CD8-positive, alpha-beta memory T cell (primary cell): ENCODE results near the gene RGS14. TPM values are rescaled to one million over a fixed set of nuclear protein-coding genes. Genes with fewer than 3 reads are reported as not detected.
A peak's percentile ranks its signal among the peaks of the same experiment; 100 is the strongest.
"Not testable (repeated sequence)": the region's sequence is repeated elsewhere in the genome, so short reads cannot be mapped to it uniquely, and the experiment has no call there.

ENCODE experiments used
- CTCF ChIA-PET: fragments of 350-600 bp; sonication (Branson Sonifier 250); formaldehyde crosslinking; loops from one replicate; lab custom pipeline; 2021; ENCODE audit warnings: antibody characterized with exemption; lab: Charles Lee
- POLR2A ChIA-PET: fragments of 350-600 bp; sonication (Branson Sonifier 250); formaldehyde crosslinking; loops from one replicate; lab custom pipeline; 2021; ENCODE audit warnings: antibody characterized with exemption; lab: Charles Lee
- DNase-seq, 5 donors: peaks; one replicate each; pipeline versions ENCODE4 v3.0.0 to v3.0.0-alpha.2; 2020 to 2022; ENCODE audit warnings: mixed read lengths in 1 of 5
- H3K27ac ChIP-seq: one replicate; pipeline ENCODE4 v1.7.0; 2013; ENCODE audit warnings: low read depth, mild to moderate bottlenecking, low read length, moderate library complexity
- H3K27me3 ChIP-seq: 2 replicates; pipeline ENCODE4 v1.7.0; 2013; ENCODE audit warnings: low read length, mild to moderate bottlenecking; ENCODE audit not compliant: insufficient read depth, poor library complexity, severe bottlenecking
- H3K36me3 ChIP-seq: 2 replicates; pipeline ENCODE4 v1.7.0; 2013; ENCODE audit warnings: mild to moderate bottlenecking, low read length, moderate library complexity; ENCODE audit not compliant: insufficient read depth
- H3K4me1 ChIP-seq: 2 replicates; pipeline ENCODE4 v1.7.0; 2013; ENCODE audit warnings: mild to moderate bottlenecking, low read length, moderate library complexity; ENCODE audit not compliant: insufficient read depth
- H3K4me3 ChIP-seq: 2 replicates; pipeline ENCODE4 v1.7.0; 2013; ENCODE audit warnings: mild to moderate bottlenecking, low read length
- H3K9me3 ChIP-seq: 2 replicates; pipeline ENCODE4 v1.7.0; 2013; ENCODE audit warnings: mild to moderate bottlenecking, low read length
- H3K27ac Mint-ChIP-seq, 8 donors: one replicate each; pipeline ENCODE4 v1.8.0; 2020 to 2021; ENCODE audit warnings: mixed read lengths in 8 of 8, mild to moderate bottlenecking in 6 of 8, inconsistent platforms in 3 of 8, moderate library complexity in 3 of 8
- H3K27me3 Mint-ChIP-seq, 2 donors: one replicate each; pipeline ENCODE4 v1.8.0; 2020 to 2021; ENCODE audit warnings: mixed read lengths in 2 of 2, mild to moderate bottlenecking in 1 of 2, moderate library complexity in 1 of 2
- H3K36me3 Mint-ChIP-seq, 3 donors: one replicate each; pipeline ENCODE4 v1.8.0; 2020 to 2021; ENCODE audit warnings: mixed read lengths in 3 of 3, inconsistent platforms in 1 of 3, mild to moderate bottlenecking in 1 of 3
- H3K4me1 Mint-ChIP-seq, 3 donors: one replicate each; pipeline ENCODE4 v1.8.0; 2020 to 2021; ENCODE audit warnings: mixed read lengths in 3 of 3, inconsistent platforms in 1 of 3, mild to moderate bottlenecking in 1 of 3
- H3K4me3 Mint-ChIP-seq, 7 donors: one replicate each; pipeline ENCODE4 v1.8.0; 2020 to 2021; ENCODE audit warnings: mixed read lengths in 7 of 7, mild to moderate bottlenecking in 6 of 7, moderate library complexity in 4 of 7, inconsistent platforms in 2 of 7
- H3K9me3 Mint-ChIP-seq, 5 donors: one replicate each; pipeline ENCODE4 v1.8.0; 2020 to 2022; ENCODE audit warnings: mixed read lengths in 5 of 5, mild to moderate bottlenecking in 3 of 5, moderate library complexity in 2 of 5, inconsistent platforms in 1 of 5
- polyA plus RNA-seq: library from polyadenylated mRNA; unstranded; fragments of 300-500 nt; fragmentation: Illumina TruSeq; gene quantifications from one replicate; pipeline ENCODE4 v1.2.3, GENCODE V29; 2021
- total RNA-seq, 2 experiments: library from RNA; stranded (reverse); gene quantifications; one replicate each; pipeline ENCODE4 v1.2.3, GENCODE V29; 2021

Gene RGS14
- total and polyA plus RNA-seq, 3 experiments from 2014 or later = 60.5 to 83.5 (median 61.9) TPM

DNA sequence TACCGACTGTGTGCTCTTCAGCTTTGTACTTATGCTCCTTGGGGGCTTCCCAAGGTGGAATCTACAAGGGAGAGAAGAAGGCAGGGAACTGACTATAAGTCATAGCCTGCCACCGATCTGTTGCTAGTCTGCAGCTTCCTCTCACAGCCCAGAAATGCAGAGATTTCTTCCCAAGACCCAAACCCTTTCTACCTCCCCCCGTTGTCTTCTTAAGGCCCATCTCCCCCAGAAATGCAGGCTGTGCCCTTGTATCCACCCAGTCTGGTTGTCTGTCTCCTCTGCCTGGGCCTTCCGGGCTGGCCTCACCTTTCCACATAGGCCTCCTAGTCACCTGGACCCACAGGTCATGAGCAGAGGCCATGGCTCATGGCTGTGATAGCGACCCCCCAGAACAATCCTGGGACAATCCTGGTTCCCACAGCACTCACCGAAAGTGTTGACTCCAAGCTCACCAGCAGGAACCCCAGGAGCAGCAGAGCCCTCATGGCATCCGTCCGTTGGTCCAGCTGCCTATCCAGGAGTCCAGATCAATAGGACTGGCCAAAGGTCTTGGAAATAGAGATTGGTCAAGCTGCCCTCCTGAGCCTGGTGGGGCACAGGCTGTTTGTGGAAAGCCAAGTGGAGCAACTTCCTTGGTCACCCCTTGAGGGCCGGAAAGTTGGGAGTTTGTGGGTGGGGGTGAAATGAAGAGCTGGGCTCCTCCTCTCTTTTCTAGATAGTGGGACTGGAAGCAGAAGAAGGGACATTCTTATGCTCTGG is 51.5 kb downstream of the RGS14 start, which contains the start of gene F12:
F12 (minus strand) TSS at position 522 of the 759 bp plus-strand sequence; CDS start at position 485, 37 bp downstream.
- H3K27ac Mint-ChIP-seq = peak within 1 kb of the TSS in 5 of 8 donors; percentile 10 to 81 (median 40)
- H3K4me1 ChIP-seq = peaks cover 45% of the 10 kb centered on the region

DNA sequence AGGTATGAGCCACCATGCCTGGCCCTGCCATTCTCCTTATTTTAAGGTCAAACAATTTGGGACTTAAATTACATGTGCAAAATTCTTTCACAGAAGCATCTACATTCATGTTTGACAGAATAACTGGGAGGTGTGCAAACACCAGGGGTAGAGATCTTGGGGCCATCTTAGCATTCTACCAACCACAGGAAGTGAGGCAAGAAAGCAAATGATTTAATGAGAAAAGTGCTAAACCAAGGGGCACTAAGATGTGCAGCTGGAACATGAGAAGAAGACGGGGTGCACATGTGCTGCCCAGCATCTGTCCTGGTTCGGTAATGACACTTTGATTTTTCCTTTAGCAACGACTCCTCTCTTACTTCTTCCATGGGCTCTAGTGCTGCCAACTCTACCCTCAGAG is 52.9 kb downstream of the RGS14 start:
- H3K4me1 ChIP-seq = peaks cover 40% of the 10 kb centered on the region
- H3K9me3 ChIP-seq = no peaks in the 10 kb centered on the region
- H3K27ac Mint-ChIP-seq = peak overlapping the region in 7 of 8 donors; percentile 15 to 94 (median 80)
- no peak overlapping the region for H3K4me3 ChIP-seq
- H3K9me3 Mint-ChIP-seq = no peaks in the 10 kb centered on the region
- H3K4me3 Mint-ChIP-seq = peak overlapping the region in 6 of 7 donors; percentile 2 to 65 (median 8)
- no peaks in the 10 kb centered on the region for H3K36me3 Mint-ChIP-seq
- POLR2A ChIA-PET = interaction anchor here (0.6 to 1.3 kb wide), 3 partner anchors 15 to 37 kb away, joined by 3 to 8 read pairs (median 3); partner anchors contain the start of gene GRK6
- peaks cover 0 to 1% of the 10 kb centered on the region in 2 donors for H3K27me3 Mint-ChIP-seq
- H3K36me3 ChIP-seq = no peaks in the 10 kb centered on the region
- peaks cover 30 to 61% (median 43%) of the 10 kb centered on the region in 3 donors for H3K4me1 Mint-ChIP-seq
- CTCF ChIA-PET = interaction anchor here (1.3 to 12.4 kb wide), 4 partner anchors 15 to 44 kb away, joined by 3 to 307 read pairs (median 5); partner anchors contain the start of genes GRK6 and PRR7
- no peaks in the 10 kb centered on the region for H3K27me3 ChIP-seq
- DNase-seq = no peak
- no peak overlapping the region for H3K27ac ChIP-seq

More for the DNA sequence above, 51.5 kb downstream of the RGS14 start, which contains the start of gene F12:
- ChIA-PET POLR2A (interaction anchor here (0.7 to 1.7 kb wide), 6 partner anchors 18 to 67 kb away, joined by 3 to 7 read pairs (median 3); partner anchors contain the start of gene GRK6), CTCF (interaction anchor here (1.0 to 12.4 kb wide), 11 partner anchors 15 to 92 kb away, joined by 3 to 307 read pairs (median 5); partner anchors contain the start of genes GRK6 and PRR7)
- peak within 1 kb of the TSS in 6 of 7 donors; percentile 2 to 54 (median 8) for H3K4me3 Mint-ChIP-seq
- Histone ChIP-seq H3K9me3 (no peaks in the 10 kb centered on the region), H3K4me3 (no peak within 1 kb of the TSS), H3K27me3 (no peaks in the 10 kb centered on the region), H3K36me3 (no peaks in the 10 kb centered on the region), H3K27ac (no peak within 1 kb of the TSS)
- H3K4me1 Mint-ChIP-seq = peaks cover 37 to 67% (median 44%) of the 10 kb centered on the region in 3 donors
- H3K36me3 Mint-ChIP-seq = no peaks in the 10 kb centered on the region
- no peak for DNase-seq
- peaks cover 0 to 1% of the 10 kb centered on the region in 2 donors for H3K27me3 Mint-ChIP-seq
- no peaks in the 10 kb centered on the region for H3K9me3 Mint-ChIP-seq

DNA sequence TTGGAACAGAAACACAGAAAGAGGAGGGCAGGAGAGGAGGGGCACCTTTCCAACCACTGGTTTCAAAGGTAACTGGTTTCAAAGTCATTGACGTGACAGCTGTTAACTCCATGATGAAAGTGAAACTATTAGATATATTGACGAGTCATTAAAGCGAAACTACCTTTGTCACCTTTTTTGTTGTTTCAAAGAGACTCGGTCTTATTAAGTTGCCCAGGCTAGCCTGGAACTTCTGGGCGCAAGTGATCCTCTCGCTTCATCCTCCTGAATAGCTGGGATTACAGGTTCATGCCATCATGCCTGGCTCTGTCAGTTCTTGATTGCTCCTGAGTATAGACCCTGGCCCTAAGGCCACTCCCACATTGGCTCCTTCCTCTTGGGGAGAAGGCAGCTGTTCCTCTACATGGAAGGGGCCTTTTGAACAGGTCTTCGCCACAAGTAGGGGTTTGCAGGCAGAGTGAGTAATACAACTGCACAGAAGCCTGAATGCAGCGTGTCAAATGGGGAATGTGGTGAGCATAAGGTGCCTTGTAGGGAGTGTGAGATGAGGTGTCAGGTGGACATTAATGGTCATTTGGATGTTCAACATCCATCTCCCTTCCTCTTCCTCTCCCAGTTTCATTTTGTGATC is 55.0 kb downstream of the RGS14 start:
- peak in 1 of 5 donors; percentile 56 for DNase-seq
- H3K9me3 Mint-ChIP-seq = no peaks in the 10 kb centered on the region
- CTCF ChIA-PET = interaction anchor here (0.7 to 7.6 kb wide), 10 partner anchors 8 to 94 kb away, joined by 3 to 90 read pairs (median 3); no protein-coding TSS in a partner anchor
- H3K4me3 Mint-ChIP-seq = peak overlapping the region; percentile 61 to 83 (median 74)
- Histone ChIP-seq H3K4me3 (peak overlapping the region; percentile 41), H3K9me3 (no peaks in the 10 kb centered on the region), H3K27me3 (no peaks in the 10 kb centered on the region), H3K4me1 (peaks cover 43% of the 10 kb centered on the region), H3K36me3 (no peaks in the 10 kb centered on the region), H3K27ac (peak overlapping the region; percentile 12)
- H3K27me3 Mint-ChIP-seq = no peaks in the 10 kb centered on the region
- peaks cover 25 to 58% (median 49%) of the 10 kb centered on the region in 3 donors for H3K4me1 Mint-ChIP-seq
- no peaks in the 10 kb centered on the region for H3K36me3 Mint-ChIP-seq
- POLR2A ChIA-PET = interaction anchor here (0.7 to 1.7 kb wide), 5 partner anchors 9 to 23 kb away, joined by 3 to 10 read pairs (median 6); partner anchors contain the start of gene GRK6
- peak overlapping the region; percentile 77 to 93 (median 90) for H3K27ac Mint-ChIP-seq

DNA sequence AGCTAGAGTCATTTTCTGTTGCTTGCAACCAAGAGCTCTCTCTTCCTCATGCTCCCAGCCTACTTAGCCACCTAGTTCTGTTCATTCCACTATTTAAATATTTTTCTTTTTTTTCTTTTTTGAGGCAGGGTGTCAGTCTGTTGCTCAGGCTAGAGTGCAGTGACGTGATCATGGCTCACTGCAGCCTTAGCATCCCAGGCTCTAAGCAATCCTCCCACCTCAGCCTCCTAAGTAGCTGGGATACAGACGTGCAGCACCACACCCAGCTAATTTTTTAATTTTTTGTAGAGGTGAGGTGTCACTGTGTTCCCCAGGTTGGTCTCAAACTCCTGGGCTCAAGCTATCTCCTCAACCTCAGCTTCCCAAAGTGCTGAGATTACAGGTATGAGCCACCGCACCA is 56.8 kb downstream of the RGS14 start:
- no peaks in the 10 kb centered on the region for H3K9me3 ChIP-seq
- POLR2A ChIA-PET = interaction anchor here (1.0 to 1.7 kb wide), 2 partner anchors 11 to 12 kb away, joined by 3 to 7 read pairs; no protein-coding TSS in a partner anchor
- no peak for DNase-seq
- Mint-ChIP-seq H3K4me1 (peaks cover 25 to 56% (median 49%) of the 10 kb centered on the region in 3 donors), H3K36me3 (no peaks in the 10 kb centered on the region), H3K4me3 (no peak overlapping the region), H3K27me3 (no peaks in the 10 kb centered on the region), H3K9me3 (no peaks in the 10 kb centered on the region), H3K27ac (peak overlapping the region in 3 of 8 donors; percentile 17 to 54 (median 50))
- no peaks in the 10 kb centered on the region for H3K27me3 ChIP-seq
- H3K27ac ChIP-seq = no peak overlapping the region
- CTCF ChIA-PET = interaction anchor here (0.6 to 7.6 kb wide), 10 partner anchors 10 to 105 kb away, joined by 3 to 90 read pairs (median 4); partner anchors contain the start of genes GRK6 and PDLIM7
- H3K4me1 ChIP-seq = peaks cover 43% of the 10 kb centered on the region
- H3K4me3 ChIP-seq = no peak overlapping the region
- no peaks in the 10 kb centered on the region for H3K36me3 ChIP-seq

DNA sequence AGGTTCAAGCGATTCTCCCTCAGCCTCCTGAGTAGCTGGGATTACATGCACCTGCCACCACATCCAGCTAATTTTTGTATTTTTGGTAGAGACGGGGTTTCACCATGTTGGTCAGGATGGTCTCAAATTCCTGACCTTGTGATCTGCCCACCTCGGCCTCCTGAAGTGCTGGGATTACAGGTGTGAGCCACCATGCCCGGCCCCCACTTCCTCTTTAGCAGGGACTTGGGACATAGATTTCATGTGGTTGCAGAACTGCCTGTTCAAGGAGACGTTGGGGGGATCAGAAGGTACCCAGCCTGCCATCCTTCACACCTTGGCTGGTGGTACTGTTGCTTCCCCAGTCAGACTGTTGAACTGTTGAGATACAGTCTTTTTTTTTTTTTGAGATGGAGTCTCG is 59.4 kb downstream of the RGS14 start:
- H3K9me3 Mint-ChIP-seq, H3K27me3 Mint-ChIP-seq, H3K36me3 Mint-ChIP-seq, H3K36me3 ChIP-seq, DNase-seq, H3K27me3 ChIP-seq, H3K4me3 Mint-ChIP-seq, H3K9me3 ChIP-seq, H3K4me3 ChIP-seq, H3K27ac ChIP-seq: not testable (repeated sequence)
- ChIA-PET POLR2A (interaction anchor here (1.9 kb wide), 1 partner anchor 15 kb away, joined by 5 read pairs; no protein-coding TSS in a partner anchor), CTCF (interaction anchor here (7.6 kb wide), 1 partner anchor 13 kb away, joined by 90 read pairs; no protein-coding TSS in a partner anchor)
- Mint-ChIP-seq H3K27ac (peak overlapping the region in 1 of 8 donors; percentile 43), H3K4me1 (peaks cover 13 to 36% (median 33%) of the 10 kb centered on the region in 3 donors)
- peaks cover 25% of the 10 kb centered on the region for H3K4me1 ChIP-seq

DNA sequence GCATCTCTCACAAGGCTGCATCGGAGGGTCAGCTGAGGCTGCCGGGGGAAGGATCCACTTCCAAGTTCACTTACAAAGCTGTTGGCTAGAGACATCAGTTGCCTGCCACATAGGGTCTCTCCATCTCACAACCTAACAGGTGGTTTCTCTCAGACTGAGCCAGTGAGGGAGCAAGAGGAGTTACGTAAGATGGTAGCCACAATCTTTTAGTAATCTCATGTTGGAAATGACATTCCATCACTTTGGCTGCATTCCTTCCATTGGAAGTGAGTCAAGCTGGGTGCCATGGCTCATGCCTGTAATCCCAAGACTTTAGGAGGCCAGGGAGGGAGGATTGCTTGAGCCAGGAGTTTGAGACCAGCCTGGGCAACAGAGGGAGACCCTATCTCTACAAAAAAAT is 61.3 kb downstream of the RGS14 start:
- Histone ChIP-seq H3K27me3 (no peaks in the 10 kb centered on the region), H3K4me1 (peaks cover 15% of the 10 kb centered on the region), H3K27ac (no peak overlapping the region), H3K9me3 (no peaks in the 10 kb centered on the region), H3K36me3 (no peaks in the 10 kb centered on the region), H3K4me3 (no peak overlapping the region)
- H3K4me1 Mint-ChIP-seq = peaks cover 4 to 18% (median 17%) of the 10 kb centered on the region in 3 donors
- POLR2A ChIA-PET = no interaction called here
- H3K27ac Mint-ChIP-seq = no peak overlapping the region
- H3K9me3 Mint-ChIP-seq = no peaks in the 10 kb centered on the region
- no peaks in the 10 kb centered on the region for H3K36me3 Mint-ChIP-seq
- H3K4me3 Mint-ChIP-seq = no peak overlapping the region
- CTCF ChIA-PET = interaction anchor here (1.5 to 7.6 kb wide), 4 partner anchors 15 to 30 kb away, joined by 3 to 90 read pairs (median 4); no protein-coding TSS in a partner anchor
- no peaks in the 10 kb centered on the region for H3K27me3 Mint-ChIP-seq
- DNase-seq = no peak

DNA sequence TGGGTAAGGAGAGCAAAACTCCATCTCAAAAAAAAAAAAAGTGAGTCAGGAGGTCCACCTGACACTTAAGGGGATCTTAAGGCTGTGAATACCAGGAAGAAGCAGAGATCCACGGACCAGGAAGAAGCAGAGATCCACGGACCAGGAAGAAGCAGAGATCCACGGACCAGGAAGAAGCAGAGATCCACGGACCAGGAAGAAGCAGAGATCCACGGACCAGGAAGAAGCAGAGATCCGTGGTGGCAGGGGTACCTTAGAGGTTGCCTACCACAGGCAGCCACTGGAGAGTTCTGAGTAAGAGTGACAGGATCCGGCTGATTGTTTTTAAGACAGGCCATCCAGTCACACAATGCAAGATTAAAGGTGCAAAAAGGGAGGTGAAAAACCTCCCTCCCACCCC is 62.7 kb downstream of the RGS14 start:
- H3K4me3 Mint-ChIP-seq, H3K27ac ChIP-seq, H3K36me3 Mint-ChIP-seq, DNase-seq, H3K36me3 ChIP-seq, H3K9me3 Mint-ChIP-seq, H3K27me3 ChIP-seq, H3K9me3 ChIP-seq, H3K27me3 Mint-ChIP-seq, H3K4me3 ChIP-seq: not testable (repeated sequence)
- Mint-ChIP-seq H3K27ac (peak overlapping the region in 1 of 8 donors; percentile 7), H3K4me1 (peaks cover 6 to 22% (median 13%) of the 10 kb centered on the region in 3 donors)
- ChIA-PET POLR2A (interaction anchor here (1.5 kb wide), 1 partner anchor 11 kb away, joined by 3 read pairs; no protein-coding TSS in a partner anchor), CTCF (interaction anchor here (1.6 to 14.5 kb wide), 2 partner anchors 16 to 30 kb away, joined by 4 to 270 read pairs; partner anchors contain the start of gene PFN3)
- H3K4me1 ChIP-seq = peaks cover 20% of the 10 kb centered on the region
